VCaP (cell line): ENCODE results near the gene GABRR2.

ENCODE experiments used
- H3K27ac ChIP-seq: fragments of 450-650 bp; 2 replicates; pipeline ENCODE4 v1.5.1; 2017
- CTCF ChIP-seq: fragments of 450-650 bp; conservative IDR thresholded peaks from 2 replicates; pipeline ENCODE4 v1.5.1; 2017; ENCODE audit warnings: mild to moderate bottlenecking, moderate library complexity

The GABRR2 gene

GRCh38 chr6:89355511-89356194 is 40.6 kb upstream of the GABRR2 start:
- TF ChIP-seq CTCF: no peak
- no peak overlapping the region for H3K27ac ChIP-seq

- peak overlapping the region; percentile 97 for H3K27ac ChIP-seq
Measured at GRCh38 chr6:89353702-89354392, 38.7 kb upstream of the GABRR2 start.

GRCh38 chr6:89353118-89353556 is 38.0 kb upstream of the GABRR2 start:
- no peak for TF ChIP-seq CTCF
- H3K27ac ChIP-seq: peak overlapping the region; percentile 97

More at GRCh38 chr6:89353702-89354392, 38.7 kb upstream of the GABRR2 start:
- TF ChIP-seq CTCF: no peak

- H3K27ac ChIP-seq: peak within 1 kb of the TSS; percentile 97
- TF ChIP-seq CTCF: no peak
Measured at GRCh38 chr6:89352278-89353117, 37.4 kb upstream of the GABRR2 start, which contains the start of gene UBE2J1. Gene UBE2J1 (minus strand): TSS chr6:89352722. CDS start chr6:89352569, 153 bp downstream.

- H3K27ac ChIP-seq: peak overlapping the region; percentile 97
- no peak for TF ChIP-seq CTCF
Measured at GRCh38 chr6:89351671-89352277, 36.7 kb upstream of the GABRR2 start.

- no peak for TF ChIP-seq CTCF
- peak overlapping the region; percentile 97 for H3K27ac ChIP-seq
Measured at GRCh38 chr6:89350281-89350966, 35.3 kb upstream of the GABRR2 start.
